ENCODE measurements around the gene PPME1.

Gene PPME1

DNA sequence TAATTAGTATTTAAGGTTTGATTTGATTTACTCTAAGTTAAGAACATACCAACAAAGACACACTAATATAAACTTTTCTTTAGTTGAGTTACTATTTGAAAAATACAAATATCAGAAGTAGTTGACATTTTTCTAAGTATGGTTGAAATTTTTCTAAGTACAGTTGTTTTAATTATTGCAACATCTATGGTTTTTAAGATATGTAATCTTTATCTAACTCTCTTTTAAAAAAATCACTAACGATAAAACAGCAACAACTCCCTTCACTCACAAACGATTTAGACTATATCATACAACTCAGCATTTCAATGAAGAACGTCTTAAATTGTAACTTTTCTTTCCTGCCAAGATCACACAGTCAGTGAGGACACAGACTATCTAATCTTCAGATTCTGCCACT lies 2.3 kb upstream of the PPME1 start:
- H3K9me3 ChIP-seq (ENCODE audit: control insufficient read depth, insufficient read depth, low read depth, low read length): no peaks in the 10 kb centered on the region
- H3K4me3 ChIP-seq (ENCODE audit: low read depth, low read length): no peak overlapping the region
- POLR2A ChIA-PET: no interaction called here
- CTCF ChIA-PET: no interaction called here
- no peaks in the 10 kb centered on the region for H3K4me1 ChIP-seq (ENCODE audit: control insufficient read depth, insufficient read depth, low read length)
- TF ChIP-seq ZNF146 (tag by site-specific recombination; IDR thresholded peaks at IDR 0.05) (no peak), ZNF274 (IDR thresholded peaks at IDR 0.05; ENCODE audit: low read length) (no peak), ZNF274 (tag by site-specific recombination; IDR thresholded peaks at IDR 0.05; ENCODE audit: borderline replicate concordance) (no peak), ZNF600 (tag by site-specific recombination; IDR thresholded peaks at IDR 0.05) (no peak), OSR2 (tag by site-specific recombination; IDR thresholded peaks at IDR 0.05) (no peak), ZNF596 (tag by site-specific recombination; IDR thresholded peaks at IDR 0.05) (no peak), ZNF791 (tag by site-specific recombination; IDR thresholded peaks at IDR 0.05) (no peak)
- H3K27ac ChIP-seq (ENCODE audit: extremely low read depth, low read depth, low read length): no peak overlapping the region
- H3K36me3 ChIP-seq (ENCODE audit: control insufficient read depth in 2 of 2, insufficient read depth in 1 of 2, low read length in 2 of 2): peaks cover 12 to 43% of the 10 kb centered on the region in 2 experiments

DNA sequence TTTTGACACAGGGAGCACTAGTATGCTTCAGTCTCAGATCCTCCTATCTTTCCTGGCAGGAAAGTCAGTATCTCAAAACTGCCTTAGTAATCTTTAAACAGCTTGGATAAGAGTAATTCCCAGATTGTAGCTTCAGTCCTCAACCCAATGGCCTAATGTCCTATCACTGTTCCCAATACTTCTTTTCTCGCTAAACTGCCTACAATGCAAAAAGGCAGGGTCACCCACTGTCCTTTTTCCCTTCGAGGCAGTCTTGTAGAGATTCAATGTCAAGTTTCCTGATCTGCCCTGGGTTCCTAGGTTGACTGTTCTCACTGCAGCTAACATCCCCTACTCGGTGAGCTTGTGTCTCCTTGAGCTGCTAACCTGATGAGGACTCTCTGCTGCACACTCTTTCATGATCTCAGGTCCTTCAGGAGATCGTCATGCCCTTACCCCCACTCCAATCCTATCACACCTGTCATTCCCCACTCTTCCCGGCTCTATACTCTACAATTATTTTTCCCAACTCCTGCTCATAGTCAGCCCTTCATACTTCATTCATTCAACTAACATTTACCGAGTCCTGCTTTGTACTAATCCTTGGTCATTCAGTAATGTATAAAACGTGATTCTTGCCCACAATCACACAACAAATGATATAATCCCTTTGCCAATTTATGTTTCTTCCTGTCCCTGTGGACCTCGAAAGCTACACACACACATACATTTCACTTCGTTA lies 1.2 kb upstream of the PPME1 start:
- TF ChIP-seq ZNF10 (tag by site-specific recombination; IDR thresholded peaks at IDR 0.05) (0 out of 2 replicates have a peak, but pooled peaks have one; percentile 20), ZSCAN4 (tag by site-specific recombination; IDR thresholded peaks at IDR 0.05) (no peak), SCRT1 (tag by site-specific recombination; IDR thresholded peaks at IDR 0.05; ENCODE audit: borderline replicate concordance) (peak; percentile 17; the same call in 1 of the 2 replicates), ZNF335 (tag by site-specific recombination; conservative IDR thresholded peaks at IDR 0.05) (peak; percentile 33; the same call in 1 of the 2 replicates), ZBTB17 (tag by site-specific recombination; IDR thresholded peaks at IDR 0.05) (peak; percentile 98), ZNF585B (tag by site-specific recombination; IDR thresholded peaks at IDR 0.05) (no peak)
- H3K4me3 ChIP-seq (ENCODE audit: low read depth, low read length): peak overlapping the region; percentile 72
- H3K4me1 ChIP-seq (ENCODE audit: control insufficient read depth, insufficient read depth, low read length): no peaks in the 10 kb centered on the region
- peaks cover 8 to 33% of the 10 kb centered on the region in 2 experiments for H3K36me3 ChIP-seq (ENCODE audit: control insufficient read depth in 2 of 2, insufficient read depth in 1 of 2, low read length in 2 of 2)
- CTCF ChIA-PET: interaction anchor here (0.7 to 0.9 kb wide), 2 partner anchors 9 to 206 kb away, joined by 3 to 4 read pairs; no protein-coding TSS in a partner anchor
- no peaks in the 10 kb centered on the region for H3K9me3 ChIP-seq (ENCODE audit: control insufficient read depth, insufficient read depth, low read depth, low read length)
- POLR2A ChIA-PET: interaction anchor here (1.1 to 2.0 kb wide), 5 partner anchors 8 to 423 kb away, joined by 4 to 12 read pairs (median 7); partner anchors contain the start of genes POLD3 and UCP2
- H3K27ac ChIP-seq (ENCODE audit: extremely low read depth, low read depth, low read length): peak overlapping the region; percentile 63; the same call in 1 of the 2 replicates

- Histone ChIP-seq H3K9me3 (ENCODE audit: control insufficient read depth, insufficient read depth, low read depth, low read length) (no peaks in the 10 kb centered on the region), H3K36me3 (ENCODE audit: control insufficient read depth in 2 of 2, insufficient read depth in 1 of 2, low read length in 2 of 2) (peaks cover 0 to 19% of the 10 kb centered on the region in 2 experiments; a peak in 1 of 3 replicates), H3K27ac (ENCODE audit: extremely low read depth, low read depth, low read length) (peak overlapping the region; percentile 63), H3K4me3 (ENCODE audit: low read depth, low read length) (peak overlapping the region; percentile 97), H3K4me1 (ENCODE audit: control insufficient read depth, insufficient read depth, low read length) (no peaks in the 10 kb centered on the region)
- CTCF ChIA-PET: interaction anchor here (0.8 to 1.0 kb wide), 2 partner anchors 36 to 119 kb away, joined by 3 to 4 read pairs; no protein-coding TSS in a partner anchor
- POLR2A ChIA-PET: interaction anchor here (0.6 to 2.0 kb wide), 13 partner anchors 8 to 421 kb away, joined by 3 to 12 read pairs (median 3); partner anchors contain the start of genes POLD3 and UCP2
- TF ChIP-seq MZF1 (tag by site-specific recombination; IDR thresholded peaks at IDR 0.05; ENCODE audit: borderline replicate concordance) (no peak), ZNF335 (tag by site-specific recombination; conservative IDR thresholded peaks at IDR 0.05) (peak; percentile 31; the same call in 1 of the 2 replicates), ZNF624 (tag by site-specific recombination; IDR thresholded peaks at IDR 0.05) (no peak)
Observed at GRCh38 chr11:74171630-74171968, 510 bp downstream of the PPME1 start.

GRCh38 chr11:74171997-74172396 lies 908 bp downstream of the PPME1 start:
- POLR2A ChIA-PET: interaction anchor here (1.2 to 1.8 kb wide), 2 partner anchors 10 to 33 kb away, joined by 3 to 11 read pairs; no protein-coding TSS in a partner anchor
- H3K27ac ChIP-seq (ENCODE audit: extremely low read depth, low read depth, low read length): peak overlapping the region; percentile 63; the same call in 1 of the 2 replicates
- H3K4me3 ChIP-seq (ENCODE audit: low read depth, low read length): peak overlapping the region; percentile 97
- CTCF ChIA-PET: no interaction called here
- no peaks in the 10 kb centered on the region for H3K9me3 ChIP-seq (ENCODE audit: control insufficient read depth, insufficient read depth, low read depth, low read length)
- no peak for TF ChIP-seq SCRT2 (tag by site-specific recombination; IDR thresholded peaks at IDR 0.05)
- peak; percentile 46; the same call in 1 of the 2 replicates for TF ChIP-seq ZBTB17 (tag by site-specific recombination; IDR thresholded peaks at IDR 0.05)
- TF ChIP-seq PRDM1 (tag by site-specific recombination; IDR thresholded peaks at IDR 0.05): peak; percentile 85
- TF ChIP-seq GLIS1 (tag by site-specific recombination; IDR thresholded peaks at IDR 0.05): peak; percentile 42
- peaks cover 0 to 15% of the 10 kb centered on the region in 2 experiments; a peak in 1 of 3 replicates for H3K36me3 ChIP-seq (ENCODE audit: control insufficient read depth in 2 of 2, insufficient read depth in 1 of 2, low read length in 2 of 2)
- H3K4me1 ChIP-seq (ENCODE audit: control insufficient read depth, insufficient read depth, low read length): no peaks in the 10 kb centered on the region
